H1 (cell line): Measurements from ENCODE around the gene CPTP. TPM values are rescaled to one million over a fixed set of nuclear protein-coding genes. Genes with fewer than 3 reads are reported as not detected.

Experiments used
- CTCF ChIA-PET: fragments of 300-600 bp; sonication (Branson Sonifier 250); formaldehyde crosslinking; loops from one replicate; lab custom pipeline; 2021; ENCODE audit not compliant: partially characterized antibody; lab: Charles Lee
- POLR2A ChIA-PET: fragments of 300-600 bp; sonication (Branson Sonifier 250); formaldehyde crosslinking; loops from one replicate; lab custom pipeline; 2021; ENCODE audit warnings: inconsistent platforms; ENCODE audit not compliant: partially characterized antibody; lab: Charles Lee
- DNase-seq, 2 experiments: peaks; one replicate each; pipeline versions ENCODE4 v3.0.0 to v3.0.0-alpha.2; 2010 to 2022; ENCODE audit warnings: low spot score in 2 of 2, low read depth in 1 of 2, mixed read lengths in 1 of 2
- FAIRE-seq: peaks from 2 replicates; lab custom pipeline; 2011; peaks lifted over from hg19 to GRCh38; lab: Jason Lieb, UNC
- H2AFZ ChIP-seq: 2 replicates; pipeline ENCODE4 v1.8.1; 2012; ENCODE audit warnings: low read length, inconsistent platforms
- H2AK5ac ChIP-seq: 2 replicates; pipeline ENCODE4 v1.6.1; 2013; ENCODE audit warnings: low read depth, low read length
- H2BK120ac ChIP-seq: replicated peaks from 2 replicates; pipeline ENCODE3; 2013; ENCODE audit warnings: low read depth, low read length, inconsistent platforms
- H2BK12ac ChIP-seq: 2 replicates; pipeline ENCODE4 v1.6.1; 2013; ENCODE audit warnings: low read depth, low read length
- H2BK15ac ChIP-seq: 2 replicates; pipeline ENCODE4 v1.6.1; 2013; ENCODE audit warnings: low read length
- H2BK20ac ChIP-seq: 2 replicates; pipeline ENCODE4 v1.6.1; 2013; ENCODE audit warnings: low read length
- H2BK5ac ChIP-seq: 2 replicates; pipeline ENCODE4 v1.6.1; 2013; ENCODE audit warnings: low read depth, low read length
- H3K14ac ChIP-seq: 2 replicates; pipeline ENCODE4 v1.6.1; 2013; ENCODE audit warnings: inconsistent platforms; ENCODE audit not compliant: insufficient read length
- H3K18ac ChIP-seq: 2 replicates; pipeline ENCODE4 v1.6.1; 2013; ENCODE audit warnings: low read length; ENCODE audit errors: extremely low read depth
- H3K23ac ChIP-seq: 2 replicates; pipeline ENCODE4 v1.6.1; 2013; ENCODE audit warnings: inconsistent platforms; ENCODE audit not compliant: insufficient read length
- H3K23me2 ChIP-seq: 2 replicates; pipeline ENCODE4 v1.6.1; 2013; ENCODE audit warnings: low read depth, low read length
- H3K27ac ChIP-seq: 2 replicates; pipeline ENCODE4 v1.6.1; 2011; ENCODE audit warnings: low read depth, low read length, inconsistent platforms
- H3K27me3 ChIP-seq, 4 experiments: replicated peaks in 1 of 4; 1 replicate in 1 of 4; 2 replicates in 3 of 4; pipeline versions ENCODE4 v1.6.1 to v1.8.1; 2011 to 2013; ENCODE audit warnings: low read length in 3 of 4, mild to moderate bottlenecking in 3 of 4, inconsistent platforms in 2 of 4, mixed read lengths in 2 of 4, moderate library complexity in 1 of 4; ENCODE audit not compliant: control insufficient read depth in 3 of 4, insufficient read depth in 3 of 4; ENCODE audit errors: extremely low read depth in 1 of 4
- H3K36me3 ChIP-seq, 4 experiments: 2 replicates each; pipeline versions ENCODE4 v1.6.1 to v1.8.1; 2011 to 2013; ENCODE audit warnings: mild to moderate bottlenecking in 4 of 4, low read length in 3 of 4, moderate library complexity in 2 of 4, control low read depth in 1 of 4, inconsistent platforms in 1 of 4; ENCODE audit not compliant: insufficient read depth in 4 of 4, control insufficient read depth in 2 of 4
- H3K4ac ChIP-seq: replicated peaks from 2 replicates; pipeline ENCODE3; 2013; ENCODE audit warnings: low read length, low read depth, mixed read lengths, inconsistent platforms; ENCODE audit not compliant: insufficient read length
- H3K4me1 ChIP-seq, 4 experiments: replicated peaks in 1 of 4; 1 replicate in 1 of 4; 2 replicates in 3 of 4; pipeline versions ENCODE4 v1.6.1 to v1.8.1; 2011 to 2013; ENCODE audit warnings: low read length in 3 of 4, inconsistent platforms in 2 of 4, mixed read lengths in 1 of 4; ENCODE audit not compliant: insufficient read depth in 4 of 4, control insufficient read depth in 3 of 4
- H3K4me2 ChIP-seq, 2 experiments: 2 replicates each; pipeline versions ENCODE4 v1.6.1 to v1.8.1; 2011 to 2013; ENCODE audit warnings: low read depth in 2 of 2, low read length in 2 of 2, control low read depth in 1 of 2, inconsistent platforms in 1 of 2, mild to moderate bottlenecking in 1 of 2; ENCODE audit not compliant: insufficient read depth in 1 of 2
- H3K4me3 ChIP-seq, 4 experiments: fragments of 200-600, 300-600 bp in 1 of 4; sonication (generic), shearing (Covaris generic), sonication (Bioruptor Twin) in 1 of 4; 2 replicates each; pipeline versions ENCODE4 v1.5.1 to v1.8.1; 2011 to 2016; ENCODE audit warnings: low read length in 4 of 4, low read depth in 3 of 4, control low read depth in 2 of 4, inconsistent platforms in 2 of 4, mild to moderate bottlenecking in 2 of 4, mixed read lengths in 1 of 4, moderate library complexity in 1 of 4; ENCODE audit not compliant: insufficient read depth in 2 of 4; ENCODE audit errors: extremely low read depth in 1 of 4
- H3K56ac ChIP-seq: replicated peaks from 2 replicates; pipeline ENCODE3; 2013; ENCODE audit warnings: low read depth, mild to moderate bottlenecking, mixed read lengths, low read length, inconsistent platforms; ENCODE audit not compliant: insufficient read length
- H3K79me1 ChIP-seq: 2 replicates; pipeline ENCODE4 v1.6.1; 2013; ENCODE audit warnings: low read depth, low read length, control low read depth
- H3K79me2 ChIP-seq, 2 experiments: 2 replicates each; pipeline versions ENCODE4 v1.6.1 to v1.8.1; 2012 to 2013; ENCODE audit warnings: low read length in 2 of 2, mild to moderate bottlenecking in 2 of 2, inconsistent platforms in 1 of 2; ENCODE audit not compliant: insufficient read depth in 2 of 2, control insufficient read depth in 1 of 2
- H3K9ac ChIP-seq, 4 experiments: replicated peaks in 1 of 4; 1 replicate in 1 of 4; 2 replicates in 3 of 4; pipeline versions ENCODE4 v1.6.1 to v1.8.1; 2011 to 2013; ENCODE audit warnings: low read depth in 3 of 4, low read length in 3 of 4, control low read depth in 2 of 4, mild to moderate bottlenecking in 2 of 4, moderate library complexity in 2 of 4, inconsistent platforms in 1 of 4; ENCODE audit errors: extremely low read depth in 1 of 4
- H3K9me3 ChIP-seq, 2 experiments: 2 replicates each; pipeline versions ENCODE4 v1.6.1 to v1.8.1; 2012 to 2013; ENCODE audit warnings: mild to moderate bottlenecking in 2 of 2, moderate library complexity in 2 of 2, control low read depth in 1 of 2, inconsistent platforms in 1 of 2, low read depth in 1 of 2, low read length in 1 of 2, mixed read lengths in 1 of 2; ENCODE audit not compliant: insufficient read depth in 2 of 2
- H4K20me1 ChIP-seq, 2 experiments: replicated peaks in 1 of 2; 2 replicates each; pipeline versions ENCODE3 to v1.8.1; 2011 to 2013; ENCODE audit warnings: inconsistent platforms in 2 of 2, low read length in 2 of 2, mild to moderate bottlenecking in 1 of 2; ENCODE audit not compliant: insufficient read depth in 2 of 2, control insufficient read depth in 1 of 2
- H4K5ac ChIP-seq: 2 replicates; pipeline ENCODE4 v1.6.1; 2013; ENCODE audit warnings: low read length, low read depth, mixed read lengths, inconsistent platforms; ENCODE audit not compliant: insufficient read length
- H4K8ac ChIP-seq: 2 replicates; pipeline ENCODE4 v1.8.0; 2013; ENCODE audit warnings: mild to moderate bottlenecking, moderate library complexity, low read length, inconsistent platforms; ENCODE audit not compliant: insufficient read depth; ENCODE audit errors: extremely low read depth
- H4K91ac ChIP-seq: replicated peaks from 2 replicates; pipeline ENCODE3; 2013; ENCODE audit warnings: low read length, mixed read lengths, inconsistent platforms; ENCODE audit not compliant: insufficient read length
- EGR1 ChIP-seq: IDR thresholded peaks from 2 replicates; pipeline ENCODE4 v1.6.1; 2011; ENCODE audit warnings: low read depth, low read length, borderline replicate concordance
- TAF1 ChIP-seq: IDR thresholded peaks from 2 replicates; pipeline ENCODE4 v1.6.1; 2011; ENCODE audit warnings: mild to moderate bottlenecking, low read depth, low read length
- WGBS, 2 experiments: shearing (Covaris generic) in 1 of 2; methylation state at CpG; one replicate each; pipeline versions ENCODE4 v1.1.6 to v1.1.7; 2013 to 2015; ENCODE audit warnings: low lambda C conversion rate in 2 of 2, mixed read lengths in 2 of 2, inconsistent platforms in 1 of 2, low coverage in 1 of 2, missing lambda C conversion rate in 1 of 2; ENCODE audit not compliant: insufficient replicate concordance in 2 of 2, insufficient coverage in 1 of 2, insufficient read length in 1 of 2; ENCODE audit errors: extremely low coverage in 1 of 2, missing lambda C conversion rate in 1 of 2; 5-methylcytosine and 5-hydroxymethylcytosine counted together
- polyA plus RNA-seq, 7 experiments: library from polyadenylated mRNA; depleted of rRNA in 3 of 7; stranded (reverse) in 5 of 7; unstranded in 2 of 7; fragments of >200 nt in 5 of 7; fragments of 200-250 nt in 2 of 7; gene quantifications; 1 replicate in 5 of 7; 2 replicates in 1 of 7; 4 replicates in 1 of 7; pipeline versions ENCODE4 v1.2.1 to v1.2.3, GENCODE V29; 2011 to 2013; ENCODE audit warnings: missing spikeins in 2 of 7, mixed read lengths in 2 of 7
- total RNA-seq: library from RNA; stranded (reverse); fragmentation: NEBNext Ultra II Directional; extraction: Animal tissue kit (Norgen Biotek cat#: 25700); gene quantifications from 2 replicates; pipeline ENCODE4 v1.2.1, GENCODE V29; 2021

The CPTP gene
- total and polyA plus RNA-seq, 2 of the 8 experiments (the other 6 are each of a cell fraction or from before 2014, with no cell fraction given) = 8.1 to 10.6 TPM

DNA sequence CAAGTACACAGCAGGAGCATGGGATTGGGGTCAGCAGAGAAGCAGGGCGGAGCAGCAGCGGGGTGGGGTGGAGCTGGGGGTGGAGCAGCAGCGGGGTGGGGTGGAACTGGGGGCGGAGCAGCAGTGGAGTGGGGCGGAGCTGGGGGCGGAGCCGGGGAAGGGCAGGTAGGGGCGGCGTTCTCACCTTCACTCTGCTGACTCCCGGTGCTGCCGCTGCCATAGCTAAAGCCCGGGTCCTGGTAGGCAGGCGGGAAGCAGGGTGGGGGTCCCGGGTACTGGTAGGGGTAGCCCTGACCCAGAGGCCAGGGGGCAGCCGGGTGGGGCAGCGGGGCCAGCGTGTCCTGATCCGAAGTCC lies 13.2 kb downstream of the CPTP start:
- Histone ChIP-seq H3K27me3 (no peaks in the 10 kb centered on the region; a peak in 1 of 7 replicates), H3K56ac (no peak overlapping the region), H3K4me3 (no peak overlapping the region), H2AFZ (no peak overlapping the region), H2BK5ac (no peak overlapping the region), H3K14ac (no peak overlapping the region), H4K91ac (no peak overlapping the region), H2BK12ac (no peak overlapping the region), H2BK20ac (no peak overlapping the region), H3K79me1 (peaks cover 12% of the 10 kb centered on the region), H2BK120ac (no peak overlapping the region), H4K8ac (no peak overlapping the region), H3K9me3 (peaks cover 0 to 5% of the 10 kb centered on the region in 2 experiments; a peak in 1 of 4 replicates), H2AK5ac (no peak overlapping the region), H3K4ac (no peak overlapping the region), H3K23ac (no peak overlapping the region), H3K36me3 (peaks cover 2 to 44% (median 15%) of the 10 kb centered on the region in 4 experiments; a peak in 7 of 8 replicates), H3K4me2 (no peak overlapping the region), H3K18ac (no peak overlapping the region), H4K5ac (no peak overlapping the region), H3K79me2 (no peaks in the 10 kb centered on the region), H3K9ac (no peak overlapping the region), H3K4me1 (no peaks in the 10 kb centered on the region; a peak in 1 of 7 replicates), H3K27ac (no peak overlapping the region), H2BK15ac (no peak overlapping the region), H4K20me1 (peaks cover 14 to 32% of the 10 kb centered on the region in 2 experiments), H3K23me2 (no peaks in the 10 kb centered on the region; the same call in 1 of the 2 replicates)
- TF ChIP-seq EGR1 = no peak
- TF ChIP-seq TAF1 = 0 out of 2 replicates have a peak, but pooled peaks have one; percentile 8
- 59% methylated on average over 6 of the region's 18 CpGs; no CpG with 5 or more reads in 1 of the 2 experiments for WGBS, 2 experiments
- peak in 1 of 2 experiments; percentile 87 for DNase-seq
- ChIA-PET POLR2A (interaction anchor here (0.9 to 9.0 kb wide), 4 partner anchors 11 to 74 kb away, joined by 3 to 134 read pairs (median 15); no protein-coding TSS in a partner anchor), CTCF (interaction anchor here (0.6 to 3.2 kb wide), 7 partner anchors 8 to 66 kb away, joined by 3 to 13 read pairs (median 4); no protein-coding TSS in a partner anchor)
- no peak for FAIRE-seq
